NCI-H2107 treated with DMSO at 0.1 percent for 48 hours (cell line): ENCODE measurements around the gene GNA15.

Experiments used
- DNase-seq: peaks from one replicate; lab custom pipeline; 2025; ENCODE audit not compliant: unreplicated experiment; lab: John Stamatoyannopoulos, UW

GNA15 gene

DNA sequence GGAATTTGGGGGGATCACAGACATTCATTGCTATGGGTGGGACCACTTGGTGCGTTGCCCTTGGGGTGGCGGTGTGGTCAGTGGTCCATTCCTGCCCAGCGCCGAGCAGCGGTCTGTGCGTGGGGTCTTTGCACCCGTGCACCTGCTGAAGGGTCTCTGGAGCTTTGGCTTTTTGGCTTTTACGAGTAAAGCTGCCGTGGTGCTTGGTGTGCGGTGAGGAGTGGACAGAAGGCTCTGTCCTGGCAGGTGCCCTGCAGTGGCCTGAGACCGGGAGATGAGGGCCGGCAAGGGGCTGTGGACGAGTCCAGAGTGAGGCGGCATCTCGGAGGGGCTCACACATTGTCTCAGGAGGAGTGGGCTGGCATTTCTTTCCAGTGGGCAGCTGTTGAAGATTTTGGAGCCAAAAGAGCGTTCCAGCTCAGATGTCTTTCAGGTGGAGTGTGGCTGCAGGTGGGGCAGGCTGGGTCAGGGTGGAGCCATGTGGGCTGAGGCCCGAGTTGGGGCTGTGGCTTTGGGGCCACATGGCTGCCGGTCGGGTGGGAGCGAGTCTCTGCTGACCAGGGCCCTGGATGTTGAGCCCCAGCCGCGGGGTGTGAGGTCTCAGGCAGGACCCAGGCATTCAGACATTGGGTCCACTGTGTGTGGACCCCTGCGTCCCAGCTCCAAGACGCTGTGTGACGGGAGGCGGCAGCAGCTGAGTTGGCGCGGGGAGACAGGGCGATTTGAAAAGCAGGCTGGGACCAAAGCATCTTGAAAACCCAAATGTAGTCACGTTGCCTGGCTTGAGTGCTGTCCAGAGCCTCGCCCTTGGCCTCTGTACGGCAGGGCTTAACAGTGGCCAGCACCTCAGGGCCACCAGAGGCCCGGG, 30.0 kb upstream of the GNA15 start:
- DNase-seq = no peak

DNA sequence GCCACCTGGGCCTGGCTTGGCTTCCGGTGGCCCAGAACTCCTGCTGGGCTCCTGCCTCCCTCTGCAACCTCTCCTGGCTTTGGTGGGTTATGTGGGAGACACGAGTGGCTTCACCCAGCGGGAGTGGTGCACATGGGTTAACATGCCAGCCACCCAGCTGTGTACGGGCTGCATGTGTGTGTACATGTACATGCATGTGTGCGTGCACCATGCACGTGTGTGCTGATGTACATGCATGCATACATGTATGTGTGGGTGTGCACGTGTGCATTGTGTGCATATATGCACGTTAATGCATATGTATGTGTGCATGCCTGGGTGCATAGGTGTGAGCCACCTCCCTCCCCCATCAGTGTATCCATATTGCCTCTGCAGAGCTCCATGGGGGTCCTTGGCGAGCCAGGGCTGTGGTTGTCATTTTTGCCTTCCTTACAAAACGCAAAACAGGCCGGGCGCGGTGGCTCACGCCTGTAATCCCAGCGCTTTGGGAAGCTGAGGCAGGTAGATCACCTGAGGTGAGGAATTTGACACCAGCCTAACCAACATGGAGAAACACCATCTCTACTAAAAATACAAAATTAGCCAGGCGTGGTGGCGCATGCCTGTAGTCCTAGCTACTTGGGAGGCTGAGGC, 29.2 kb upstream of the GNA15 start:
- no peak for DNase-seq

DNA sequence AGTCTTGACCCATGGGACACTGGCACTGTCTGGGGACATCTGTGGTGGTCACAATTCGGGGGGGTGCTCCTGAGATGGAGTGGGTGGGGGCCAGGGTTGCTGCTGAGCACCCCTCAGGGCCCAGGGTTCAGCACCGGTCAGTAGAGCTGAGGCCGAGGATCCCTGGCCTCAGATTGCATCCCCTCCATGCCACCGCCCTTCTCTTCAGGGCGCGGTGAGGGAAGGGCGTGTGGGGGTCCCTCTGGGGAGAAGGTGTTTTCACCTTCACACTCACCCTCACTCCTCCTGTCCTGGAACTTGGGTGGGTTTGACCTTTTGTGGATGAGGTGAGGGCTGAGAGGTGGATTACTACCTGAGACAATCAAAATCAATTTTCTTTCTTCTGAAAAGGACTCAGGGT, 28.2 kb upstream of the GNA15 start:
- no peak for DNase-seq

DNA sequence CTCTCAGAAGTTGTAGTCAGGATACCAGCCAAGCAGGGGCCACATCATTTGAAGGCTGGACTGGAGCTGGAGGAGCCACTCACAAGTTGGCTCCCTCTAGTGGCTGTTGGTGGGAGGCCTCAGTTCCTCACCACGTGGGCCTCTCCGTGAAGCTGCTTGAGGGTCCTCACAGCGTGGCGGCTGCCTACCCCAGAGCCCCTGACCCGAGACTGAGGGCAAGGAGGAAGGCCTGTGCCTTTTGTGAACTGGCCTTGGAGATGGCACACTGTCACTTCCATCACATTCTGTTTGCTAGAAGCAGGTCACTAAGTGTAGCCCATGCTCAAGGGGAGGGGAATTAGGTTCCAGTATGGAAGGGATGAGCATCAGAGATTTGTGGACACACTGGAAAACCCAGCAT, 27.1 kb upstream of the GNA15 start:
- no peak for DNase-seq

DNA sequence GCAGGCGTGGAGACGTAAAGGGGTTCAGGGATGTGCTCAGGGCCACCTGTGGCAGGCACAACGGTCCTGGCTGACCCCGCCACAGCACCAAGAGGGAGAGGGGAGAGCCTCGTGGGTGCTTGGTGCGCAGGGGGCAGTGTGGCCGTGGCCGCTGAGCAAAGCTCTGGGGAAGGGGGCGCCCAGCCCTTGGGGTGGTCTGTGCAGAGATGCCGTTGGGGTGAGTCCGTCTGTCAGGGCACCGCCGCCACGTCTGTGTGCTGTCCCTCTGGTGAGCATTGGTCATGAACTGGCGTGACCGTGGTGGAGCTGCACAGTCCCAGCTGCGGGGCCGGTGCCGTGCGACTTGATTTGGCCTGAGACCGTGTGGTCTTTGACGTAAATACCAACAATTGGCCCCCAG, 26.3 kb upstream of the GNA15 start:
- no peak for DNase-seq

DNA sequence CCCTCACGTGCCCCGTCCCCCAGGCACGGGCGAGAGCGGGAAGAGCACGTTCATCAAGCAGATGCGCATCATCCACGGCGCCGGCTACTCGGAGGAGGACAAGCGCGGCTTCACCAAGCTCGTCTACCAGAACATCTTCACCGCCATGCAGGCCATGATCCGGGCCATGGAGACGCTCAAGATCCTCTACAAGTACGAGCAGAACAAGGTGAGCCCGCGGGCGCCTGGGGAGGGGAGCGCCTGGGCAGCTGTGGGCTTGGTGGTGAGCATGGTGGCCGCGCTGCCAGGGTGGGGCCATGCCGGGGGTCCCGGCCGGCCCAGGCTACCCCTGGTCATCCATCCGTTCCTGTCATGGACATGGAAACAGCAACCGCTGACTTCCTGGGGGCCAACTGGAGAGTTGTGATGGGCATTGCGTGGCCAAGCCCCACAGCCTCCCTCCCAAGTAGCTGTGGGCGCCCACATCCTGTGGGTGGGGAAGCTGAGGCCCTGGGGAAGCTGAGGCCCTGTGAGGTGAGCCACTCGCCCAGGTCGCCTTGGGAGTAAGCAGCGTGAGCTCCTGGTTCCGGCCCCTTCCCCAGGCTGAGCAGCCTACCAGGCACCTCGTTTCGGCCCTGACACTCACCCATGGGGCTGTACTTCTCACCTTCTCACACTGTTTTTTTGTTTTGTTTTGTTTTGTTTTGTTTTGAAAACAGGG, 25.6 kb upstream of the GNA15 start:
- DNase-seq = no peak

DNA sequence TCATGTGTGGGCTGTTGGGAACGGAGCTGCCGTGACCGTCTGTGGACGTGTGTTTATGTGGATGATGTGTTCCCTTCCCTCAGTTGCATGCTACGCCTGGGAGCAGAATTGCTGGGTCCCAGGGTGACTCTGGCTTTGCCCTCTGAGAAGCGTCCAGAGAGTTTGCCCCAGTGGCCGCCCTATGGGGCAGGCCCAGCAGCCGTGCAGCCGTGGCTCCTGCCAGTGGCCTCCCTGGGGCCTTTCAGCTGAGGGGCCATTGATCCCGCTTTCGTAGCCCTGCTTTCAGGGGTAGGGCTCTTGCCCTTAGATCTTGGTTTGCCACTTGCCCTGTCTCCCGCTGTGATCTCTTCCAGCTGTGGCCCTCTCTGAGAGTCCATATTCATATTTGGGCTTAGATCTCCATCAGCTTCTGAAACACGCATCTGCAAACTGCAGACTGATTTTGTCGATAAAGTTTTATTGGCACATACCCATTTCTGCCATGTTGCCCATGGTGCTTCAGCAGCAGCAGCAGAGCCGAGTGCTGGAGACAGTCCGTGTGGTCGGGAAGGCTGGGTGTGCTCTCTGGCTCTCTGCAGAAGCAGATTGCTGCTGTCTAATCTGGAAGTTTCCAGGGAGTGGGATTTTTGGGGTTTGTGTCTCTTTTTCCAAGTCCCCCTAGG, 24.1 kb upstream of the GNA15 start:
- no peak for DNase-seq

DNA sequence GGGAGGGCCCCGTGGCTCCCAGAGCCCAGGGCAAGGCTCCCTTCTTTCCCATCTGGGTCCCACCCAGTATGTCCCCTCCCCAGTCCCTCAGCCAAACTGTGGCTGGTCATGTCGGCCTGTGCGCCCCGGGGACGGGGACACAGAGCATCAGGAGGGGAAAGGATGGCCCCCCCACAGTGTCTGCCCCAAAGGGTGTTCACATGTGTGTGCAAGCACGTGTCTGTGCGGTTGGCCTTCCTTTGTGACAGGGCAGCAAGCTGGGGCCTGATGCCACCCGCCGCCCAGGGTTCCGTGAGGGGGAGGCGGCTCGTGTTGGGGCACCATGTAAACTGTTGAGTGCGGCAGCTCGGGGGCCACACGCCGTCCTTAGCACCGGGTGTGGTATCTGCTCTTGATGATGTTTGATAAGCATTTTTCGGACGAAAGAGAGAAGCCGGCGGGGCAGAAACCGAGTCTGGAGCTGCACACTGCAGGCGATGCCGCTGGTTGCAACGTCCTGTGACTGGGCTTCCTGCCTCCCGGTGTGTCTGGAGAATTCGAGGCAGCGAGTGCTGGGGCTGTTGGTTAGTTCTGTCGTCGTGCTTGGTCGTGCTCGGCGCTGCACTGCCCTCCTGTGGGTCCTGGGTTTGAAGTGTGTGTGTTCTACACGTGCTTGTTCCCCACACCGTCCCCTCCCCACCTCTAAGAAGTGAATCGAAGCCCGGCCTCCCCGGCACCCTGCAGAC, 23.3 kb upstream of the GNA15 start:
- no peak for DNase-seq

DNA sequence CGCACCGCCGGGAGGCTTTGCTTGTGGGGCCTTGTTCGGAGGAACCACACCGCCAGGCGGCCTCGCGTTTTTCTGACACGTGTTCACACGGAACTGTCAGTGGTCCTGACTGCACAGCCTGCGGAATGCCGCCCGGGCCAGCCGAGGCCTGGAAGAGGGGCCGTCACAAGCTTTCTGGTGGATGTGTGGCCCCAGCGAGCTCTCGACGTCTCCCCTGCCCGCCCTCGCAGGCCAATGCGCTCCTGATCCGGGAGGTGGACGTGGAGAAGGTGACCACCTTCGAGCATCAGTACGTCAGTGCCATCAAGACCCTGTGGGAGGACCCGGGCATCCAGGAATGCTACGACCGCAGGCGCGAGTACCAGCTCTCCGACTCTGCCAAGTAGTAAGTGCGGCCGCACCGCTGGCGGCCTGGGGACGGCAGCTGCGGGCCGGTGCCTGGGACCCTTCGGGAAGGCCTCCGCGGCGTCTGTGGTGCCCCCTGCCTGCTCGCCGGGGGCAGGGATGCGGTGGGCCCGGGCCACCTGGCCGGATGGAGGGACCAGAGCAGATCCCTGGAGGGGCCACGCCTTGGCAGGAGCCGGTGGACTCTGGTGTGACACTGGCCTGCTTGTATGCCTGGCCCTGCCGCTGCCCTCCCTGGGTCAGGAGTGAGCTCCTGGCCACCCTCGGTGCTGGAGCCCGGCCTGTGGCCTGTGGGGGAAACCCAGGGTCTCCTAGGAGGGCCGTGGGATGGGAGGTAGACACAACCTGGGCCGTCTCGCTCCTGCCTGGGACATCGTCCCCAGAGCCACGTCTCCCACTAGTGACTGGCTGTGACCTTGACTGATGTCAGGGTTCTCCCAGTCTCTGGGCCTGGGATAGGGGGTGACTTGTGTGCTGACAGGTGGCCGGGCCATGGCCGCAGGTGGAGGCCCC, 22.5 kb upstream of the GNA15 start:
- DNase-seq = no peak

DNA sequence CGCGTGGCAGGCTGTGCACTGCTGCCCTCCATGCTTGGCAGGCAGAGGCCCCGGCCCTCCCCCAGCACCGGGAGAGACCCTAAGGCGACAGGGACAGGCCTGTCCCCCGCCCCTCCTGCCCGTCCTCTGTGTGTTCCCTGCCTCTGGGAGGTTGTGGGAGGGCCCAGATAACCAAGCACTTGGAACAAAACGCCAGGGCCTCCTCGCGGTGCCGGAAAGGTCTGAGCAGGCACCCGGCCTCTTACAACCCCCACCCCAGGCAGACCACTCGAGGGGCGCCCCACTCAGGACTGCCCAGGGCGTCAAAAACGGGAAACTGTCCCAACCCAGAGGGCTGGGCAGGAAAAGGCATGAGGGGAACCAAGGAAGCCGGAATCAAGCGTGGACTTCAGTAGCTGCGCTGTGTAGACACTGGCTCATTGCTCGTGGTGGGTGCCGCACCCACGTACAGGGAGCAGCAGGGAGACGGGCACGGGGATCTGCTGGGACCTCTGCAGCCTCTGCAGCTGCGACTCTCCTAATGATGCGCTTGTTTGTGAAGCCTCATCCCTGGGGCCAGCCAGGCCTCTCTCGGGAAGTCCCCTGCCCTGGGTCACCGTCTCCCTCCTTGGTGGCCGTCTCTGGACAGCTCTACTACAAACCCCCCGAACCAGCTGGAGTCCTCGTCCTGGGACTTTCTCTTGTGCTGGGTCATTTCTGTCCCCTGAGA, 21.7 kb upstream of the GNA15 start:
- DNase-seq = no peak

DNA sequence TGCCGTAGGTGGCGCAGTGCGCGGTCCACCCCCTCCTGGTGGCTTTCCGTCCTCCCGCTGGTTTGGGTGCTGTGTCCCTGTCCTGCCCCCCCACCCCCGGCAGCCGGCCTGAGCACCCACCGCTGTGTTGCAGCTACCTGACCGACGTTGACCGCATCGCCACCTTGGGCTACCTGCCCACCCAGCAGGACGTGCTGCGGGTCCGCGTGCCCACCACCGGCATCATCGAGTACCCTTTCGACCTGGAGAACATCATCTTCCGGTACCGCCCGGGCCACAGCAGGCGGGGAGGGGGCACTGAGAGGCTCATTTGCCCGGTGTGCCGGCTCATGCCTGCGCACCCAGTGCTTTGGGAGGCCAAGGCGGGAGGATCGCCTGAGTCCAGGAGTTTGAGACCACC, 21.0 kb upstream of the GNA15 start:
- DNase-seq = no peak

DNA sequence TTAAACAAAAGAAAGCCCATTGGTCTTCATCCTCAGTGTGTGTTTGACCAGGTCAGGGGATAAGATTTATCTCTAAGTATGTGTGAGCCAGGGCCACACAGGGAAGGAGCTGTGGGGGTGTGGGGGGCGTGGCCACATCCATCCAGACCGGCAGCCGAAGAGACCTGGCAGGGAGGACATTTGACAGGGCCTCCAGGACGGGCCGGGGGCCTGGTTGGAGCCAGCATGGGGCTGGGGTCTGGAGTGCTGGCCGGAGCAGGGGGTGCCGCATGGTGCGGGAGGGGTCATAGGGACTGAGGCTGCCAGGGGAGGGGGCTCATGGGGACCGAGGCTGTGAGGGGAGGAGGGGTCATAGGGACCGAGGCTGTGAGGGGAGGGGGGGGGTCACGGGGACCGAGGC, 20.4 kb upstream of the GNA15 start:
- no peak for DNase-seq

DNA sequence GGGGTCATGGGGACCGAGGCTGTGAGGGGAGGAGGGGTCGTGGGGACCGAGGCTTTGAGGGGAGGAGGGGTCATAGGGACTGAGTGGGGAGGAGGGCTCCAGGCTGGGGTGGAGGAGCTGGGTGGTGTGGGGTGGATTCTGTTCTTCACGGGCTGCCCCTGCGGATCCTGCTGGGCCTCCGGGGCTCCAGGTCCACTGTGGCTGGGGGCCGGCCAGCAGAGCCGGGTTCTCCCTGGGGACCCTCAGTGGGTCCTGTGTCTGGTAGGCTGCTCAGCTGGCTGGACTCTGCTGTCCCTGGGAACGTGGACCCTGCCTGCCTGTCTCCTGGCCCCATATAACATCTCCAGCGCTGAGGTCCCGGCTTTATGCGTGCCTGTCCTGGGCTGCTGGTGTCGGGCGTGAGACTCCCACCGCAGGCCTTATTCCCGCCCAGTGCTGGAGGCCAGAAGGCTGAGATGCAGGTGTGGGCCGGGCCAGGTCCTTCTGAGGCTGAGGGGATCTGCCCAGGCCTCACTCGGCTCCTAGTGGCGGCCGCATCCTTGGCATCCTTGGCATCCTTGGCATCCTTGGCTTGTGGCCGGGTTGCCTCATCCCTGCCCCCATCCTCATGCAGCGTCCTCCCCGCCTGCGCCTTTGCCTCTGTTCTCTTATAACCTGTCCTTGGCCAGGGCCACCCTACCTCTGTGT, 19.8 kb upstream of the GNA15 start:
- no peak for DNase-seq

DNA sequence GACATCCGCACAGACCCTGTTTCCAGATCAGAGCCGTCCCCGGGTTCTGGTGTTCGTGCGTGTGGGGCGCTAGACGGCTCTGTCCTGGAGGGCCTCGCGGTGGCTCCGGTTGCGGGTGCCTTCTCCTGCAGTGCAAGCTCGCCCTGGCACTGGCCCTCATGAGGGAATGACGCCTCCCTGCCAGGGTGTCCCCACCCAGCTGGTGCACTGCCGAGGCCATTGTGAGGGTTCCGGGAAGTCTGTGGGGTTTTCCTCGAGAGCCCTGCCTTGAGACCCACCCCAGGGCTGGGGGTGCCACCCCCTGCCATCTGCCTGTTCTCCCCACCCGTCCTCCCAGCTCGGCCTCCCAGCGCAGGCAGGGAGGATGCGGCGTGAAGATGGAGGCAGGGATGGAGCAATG, 19.2 kb upstream of the GNA15 start:
- no peak for DNase-seq

DNA sequence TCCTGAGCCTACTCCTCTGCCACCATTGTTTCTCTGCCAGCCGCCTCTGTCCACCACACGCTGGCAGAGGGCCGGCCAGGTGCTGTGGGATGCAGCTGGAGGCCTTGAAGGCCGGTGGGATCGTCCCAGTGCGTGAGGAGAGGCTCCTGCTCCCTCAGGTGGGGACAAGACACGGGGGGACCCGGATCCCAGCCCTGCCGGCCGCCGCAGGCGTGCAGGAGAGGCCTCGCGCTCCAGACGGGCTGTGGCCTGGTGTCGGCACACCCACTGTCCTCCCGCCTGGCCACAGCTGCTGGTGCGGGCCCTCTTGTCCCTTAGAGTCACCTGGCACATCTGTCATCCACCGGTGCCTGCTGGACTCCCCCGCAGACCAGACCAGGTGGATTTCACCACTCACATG, 18.1 kb upstream of the GNA15 start:
- no peak for DNase-seq

DNA sequence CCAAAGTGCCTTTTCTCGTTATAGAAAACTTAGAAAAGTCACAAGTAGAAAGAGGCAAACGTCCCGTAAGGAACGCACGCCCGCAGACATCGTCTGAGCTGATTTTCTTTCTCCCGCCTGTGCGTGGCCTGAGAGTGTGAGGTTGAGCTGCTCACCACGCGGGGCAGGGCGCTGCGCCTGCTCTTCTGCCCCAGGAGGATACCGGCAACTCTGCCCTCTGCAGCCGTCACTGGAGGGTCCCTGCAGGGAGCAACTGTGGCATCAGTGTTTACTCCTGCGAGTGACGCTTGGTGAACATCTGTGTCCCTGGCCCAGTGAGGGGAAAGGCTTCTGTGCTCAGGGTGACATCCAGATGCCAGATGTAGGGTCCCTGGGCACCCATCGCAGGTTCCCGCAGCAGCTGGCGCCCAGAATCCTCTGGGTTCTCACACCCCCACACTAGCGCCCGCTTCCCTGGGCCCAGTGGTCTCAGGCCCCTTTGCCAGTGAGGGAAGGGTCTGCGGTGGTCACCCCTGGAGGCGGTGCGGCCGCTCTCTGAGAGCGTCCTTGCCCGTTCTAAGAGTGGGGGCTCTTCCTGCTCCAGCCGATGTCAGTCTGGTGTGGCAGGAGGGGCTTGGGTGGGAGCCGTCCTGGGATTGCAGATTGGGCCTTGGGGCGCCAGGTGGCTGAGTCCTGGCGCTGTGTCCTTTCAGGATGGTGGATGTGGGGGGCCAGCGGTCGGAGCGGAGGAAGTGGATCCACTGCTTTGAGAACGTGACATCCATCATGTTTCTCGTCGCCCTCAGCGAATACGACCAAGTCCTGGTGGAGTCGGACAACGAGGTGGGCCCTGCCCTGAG, 17.4 kb upstream of the GNA15 start:
- no peak for DNase-seq

DNA sequence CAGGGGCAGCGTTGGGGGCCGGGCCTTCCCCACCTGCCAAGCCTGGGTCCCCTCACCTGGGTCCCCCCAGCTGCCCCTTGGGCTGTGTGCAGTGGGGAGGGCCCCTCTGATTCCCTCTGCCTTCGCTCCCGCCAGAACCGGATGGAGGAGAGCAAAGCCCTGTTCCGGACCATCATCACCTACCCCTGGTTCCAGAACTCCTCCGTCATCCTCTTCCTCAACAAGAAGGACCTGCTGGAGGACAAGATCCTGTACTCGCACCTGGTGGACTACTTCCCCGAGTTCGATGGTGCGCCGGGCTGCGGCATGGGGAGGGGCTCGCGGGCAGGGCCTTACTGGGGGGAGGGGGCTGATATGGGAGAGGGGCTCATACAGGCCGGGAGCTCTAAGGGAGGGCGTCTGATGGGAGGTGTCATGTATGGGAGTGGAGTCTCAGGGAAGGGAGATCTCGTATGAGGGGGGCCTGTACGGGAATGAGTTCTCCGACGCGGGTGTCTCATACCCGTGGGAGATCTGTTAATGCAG, 16.7 kb upstream of the GNA15 start:
- DNase-seq = no peak
